Limb (tissue), 2 donors: ENCODE data around the gene MED8.

Experiments used
- DNase-seq, 2 donors: peaks; one replicate each; pipeline ENCODE4 v3.0.0-alpha.2; 2016; ENCODE audit errors: extremely low spot score in 2 of 2

Gene MED8

DNA sequence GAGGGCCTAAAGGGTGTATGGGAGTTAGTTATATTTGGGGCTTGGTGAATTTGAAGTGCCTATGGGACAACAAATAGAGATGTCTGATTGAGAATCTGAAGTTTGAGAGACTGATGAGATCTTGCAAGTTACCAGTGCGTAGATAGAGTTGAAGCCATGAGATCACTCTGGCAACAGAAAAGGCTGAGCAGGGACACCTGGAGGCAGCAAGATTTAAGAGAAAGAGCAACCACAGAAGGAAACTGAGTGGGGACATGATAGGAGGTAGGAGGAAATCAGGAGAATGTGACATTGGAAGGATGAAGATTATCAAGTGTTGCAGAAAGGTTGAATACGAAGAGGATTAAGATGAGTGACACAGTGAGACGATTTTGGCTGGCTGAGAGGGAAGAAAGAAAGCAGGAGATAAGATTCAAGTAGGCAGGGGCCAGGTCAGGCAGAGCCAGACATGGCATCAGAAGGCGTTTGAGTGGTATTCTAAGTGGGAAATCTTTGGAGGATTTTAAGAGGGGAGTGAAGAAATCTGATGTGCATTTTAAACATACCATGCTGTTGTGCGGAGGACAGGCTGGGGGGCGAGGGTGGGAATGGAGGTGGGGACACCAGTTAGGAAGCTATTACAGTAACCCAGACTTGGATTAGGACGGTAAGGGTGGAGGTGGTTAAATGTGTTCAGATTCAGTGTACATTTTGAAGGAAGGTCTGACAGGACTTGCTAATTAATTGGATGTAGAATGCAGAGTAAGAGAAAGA is 55.0 kb downstream of the MED8 start:
- no peak for DNase-seq
